T-cell (primary cell): ENCODE measurements around the gene NPB. TPM values are rescaled to one million over a fixed set of nuclear protein-coding genes. Genes with fewer than 3 reads are reported as not detected.

Experiments
- ATAC-seq, 4 experiments: fragments of 200-7000 bp in 3 of 4; fragments of 150-1000 bp in 1 of 4; cut with Tn5 transposase; replicated peaks in 1 of 4; 1 replicate in 3 of 4; 2 replicates in 1 of 4; pipeline ENCODE4 v1.10.0; 2021; ENCODE audit warnings: moderate library complexity in 3 of 4, mild to moderate bottlenecking in 2 of 4, moderate number of reproducible peaks in 1 of 4
- CTCF ChIA-PET, 2 donors: fragments of 300-600 bp; sonication (Branson Sonifier 250); formaldehyde crosslinking; loops; one replicate each; lab custom pipeline; 2022; ENCODE audit warnings: antibody characterized with exemption in 2 of 2; lab: Charles Lee
- POLR2A ChIA-PET, 2 donors: fragments of 300-600 bp; sonication (Branson Sonifier 250); formaldehyde crosslinking; loops; one replicate each; lab custom pipeline; 2022; ENCODE audit warnings: antibody characterized with exemption in 2 of 2; lab: Charles Lee
- DNase-seq, 35 experiments: peaks; one replicate each; pipeline versions ENCODE4 v3.0.0 to v3.0.0-alpha.2; 2013 to 2023
- H3K27ac ChIP-seq: one replicate; pipeline ENCODE4 v1.5.1; 2013; ENCODE audit warnings: low read length
- H3K27me3 ChIP-seq, 2 experiments: replicated peaks in 1 of 2; 1 replicate in 1 of 2; 2 replicates in 1 of 2; pipeline versions ENCODE4 v1.6.1 to v1.7.0; 2013; ENCODE audit warnings: low read length in 1 of 2, mixed read lengths in 1 of 2; ENCODE audit not compliant: control insufficient read depth in 2 of 2, insufficient read depth in 2 of 2; ENCODE audit errors: extremely low read depth in 1 of 2
- H3K36me3 ChIP-seq, 2 donors: 1 replicate in 1 of 2; 2 replicates in 1 of 2; pipeline versions ENCODE4 v1.6.1 to v1.7.0; 2013; ENCODE audit warnings: low read length in 1 of 2; ENCODE audit not compliant: control insufficient read depth in 2 of 2, insufficient read depth in 1 of 2; ENCODE audit errors: extremely low read depth in 1 of 2
- H3K4me1 ChIP-seq, 2 experiments: 1 replicate in 1 of 2; 2 replicates in 1 of 2; pipeline versions ENCODE4 v1.6.1 to v1.7.0; 2013; ENCODE audit warnings: low read length in 2 of 2, mixed read lengths in 1 of 2; ENCODE audit not compliant: insufficient read depth in 2 of 2, control insufficient read depth in 1 of 2; ENCODE audit errors: extremely low read depth in 1 of 2
- H3K4me3 ChIP-seq, 2 donors: 1 replicate in 1 of 2; 2 replicates in 1 of 2; pipeline versions ENCODE4 v1.5.1 to v1.7.0; 2013; ENCODE audit warnings: mild to moderate bottlenecking in 2 of 2, low read length in 1 of 2, moderate library complexity in 1 of 2; ENCODE audit not compliant: control insufficient read depth in 1 of 2; ENCODE audit errors: extremely low read depth in 1 of 2
- H3K9me3 ChIP-seq: 2 replicates; pipeline ENCODE4 v1.7.0; 2013
- H3K27ac Mint-ChIP-seq, 2 donors: one replicate each; pipeline ENCODE4 v1.8.0; 2020 to 2021; ENCODE audit warnings: mild to moderate bottlenecking in 2 of 2, mixed read lengths in 2 of 2
- H3K27me3 Mint-ChIP-seq, 2 donors: one replicate each; pipeline ENCODE4 v1.8.0; 2021 to 2022; ENCODE audit warnings: mixed read lengths in 2 of 2
- H3K36me3 Mint-ChIP-seq: one replicate; pipeline ENCODE4 v1.8.0; 2021; ENCODE audit warnings: mixed read lengths
- H3K4me1 Mint-ChIP-seq, 3 donors: one replicate each; pipeline ENCODE4 v1.8.0; 2020 to 2022; ENCODE audit warnings: mixed read lengths in 3 of 3, mild to moderate bottlenecking in 1 of 3
- H3K4me3 Mint-ChIP-seq, 3 donors: one replicate each; pipeline ENCODE4 v1.8.0; 2020 to 2022; ENCODE audit warnings: mild to moderate bottlenecking in 3 of 3, mixed read lengths in 3 of 3, moderate library complexity in 3 of 3
- H3K9me3 Mint-ChIP-seq, 3 donors: one replicate each; pipeline ENCODE4 v1.8.0; 2020 to 2022; ENCODE audit warnings: mixed read lengths in 3 of 3
- WGBS: methylation state at CpG from one replicate; pipeline ENCODE4 v1.1.5; 2013; ENCODE audit warnings: missing lambda C conversion rate; ENCODE audit not compliant: insufficient coverage; 5-methylcytosine and 5-hydroxymethylcytosine counted together
- total RNA-seq, 35 experiments: library from RNA in 6 of 35; stranded (reverse) in 6 of 35; fragments of 120-200 nt in 1 of 35; gene quantifications; one replicate each; pipeline versions ENCODE4 v1.2.1 to v1.2.4 and lab custom pipeline; 2013 to 2026

Gene NPB
- total RNA-seq, 5 donors from 2014 or later (not counting 1 experiment from before 2014, with no cell fraction given): 0.16 to 0.51 (median 0.41) TPM

GRCh38 chr17:81889602-81890001, 12.4 kb upstream of the NPB start:
- H3K27me3 Mint-ChIP-seq: no peaks in the 10 kb centered on the region
- Histone ChIP-seq H3K27ac (peak overlapping the region; percentile 15), H3K27me3 (no peaks in the 10 kb centered on the region), H3K9me3 (no peaks in the 10 kb centered on the region), H3K4me3 (no peak overlapping the region), H3K36me3 (peaks cover 7 to 57% of the 10 kb centered on the region in 2 donors), H3K4me1 (peaks cover 10 to 36% of the 10 kb centered on the region in 2 experiments)
- CTCF ChIA-PET: no interaction called here
- peak overlapping the region; percentile 80 to 91 (median 85) for H3K4me3 Mint-ChIP-seq
- no peak for ATAC-seq
- H3K9me3 Mint-ChIP-seq: no peaks in the 10 kb centered on the region
- peaks cover 30% of the 10 kb centered on the region for H3K36me3 Mint-ChIP-seq
- H3K4me1 Mint-ChIP-seq: peaks cover 17 to 35% (median 24%) of the 10 kb centered on the region in 3 donors
- POLR2A ChIA-PET: no interaction called here
- peak overlapping the region in 1 of 2 donors; percentile 58 for H3K27ac Mint-ChIP-seq
- no peak for DNase-seq
- 86% methylated on average over 8 of the region's 9 CpGs for WGBS

DNA sequence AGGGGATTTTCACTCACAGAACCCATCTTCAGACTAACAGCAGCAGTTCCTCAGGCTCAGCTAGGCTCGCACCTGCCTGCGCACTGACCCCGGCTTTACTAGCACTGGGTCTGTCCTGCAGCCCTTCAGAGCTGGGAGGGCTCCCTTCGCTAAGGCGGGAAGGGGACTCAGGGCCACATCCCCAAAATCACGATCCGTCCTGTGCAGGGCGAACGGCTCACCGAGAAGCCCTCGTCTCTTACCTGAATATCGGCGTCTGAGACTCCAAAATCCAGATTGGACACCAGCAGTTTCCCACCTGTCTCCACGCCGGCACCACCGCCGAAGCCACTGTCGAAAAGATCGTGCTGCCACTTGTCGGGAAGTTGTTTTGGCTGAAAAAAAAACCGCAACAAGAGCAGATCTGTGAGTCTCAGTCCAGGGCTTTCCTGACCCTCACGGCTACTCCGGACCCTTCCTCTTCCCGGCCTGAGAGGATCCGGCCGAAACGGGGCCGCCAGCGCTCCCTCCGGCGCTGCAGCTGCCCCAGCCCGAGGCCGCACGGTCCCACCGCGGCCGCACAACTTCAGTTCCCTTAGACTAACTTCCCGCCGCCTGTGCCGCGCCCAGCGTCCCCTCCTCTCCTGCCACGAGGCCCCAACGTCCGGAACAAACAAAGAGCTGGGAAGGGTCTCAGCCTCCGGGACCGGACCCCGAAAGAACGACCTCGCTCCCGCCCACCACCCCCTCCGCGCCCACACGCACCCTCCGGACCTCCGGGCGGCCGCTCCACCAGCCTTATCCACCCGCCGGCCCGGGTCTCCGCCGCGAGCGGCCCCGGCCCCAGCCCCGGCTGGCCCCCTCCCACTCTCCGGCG, 11.4 kb upstream of the NPB start:
- H3K36me3 Mint-ChIP-seq: peaks cover 29% of the 10 kb centered on the region
- ATAC-seq (peak in 1 of 4 experiments; percentile 0), DNase-seq (peak in 2 of 35 experiments; percentile 23 to 42)
- Histone ChIP-seq H3K4me1 (peaks cover 10 to 36% of the 10 kb centered on the region in 2 experiments), H3K27ac (peak overlapping the region; percentile 11), H3K9me3 (no peaks in the 10 kb centered on the region), H3K36me3 (peaks cover 2 to 55% of the 10 kb centered on the region in 2 donors), H3K4me3 (peak overlapping the region; percentile 56 to 73), H3K27me3 (no peaks in the 10 kb centered on the region)
- peak overlapping the region; percentile 80 to 91 (median 85) for H3K4me3 Mint-ChIP-seq
- peak overlapping the region; percentile 82 to 85 for H3K27ac Mint-ChIP-seq
- no peaks in the 10 kb centered on the region for H3K9me3 Mint-ChIP-seq
- no peaks in the 10 kb centered on the region for H3K27me3 Mint-ChIP-seq
- ChIA-PET POLR2A (no interaction called here), CTCF (no interaction called here)
- peaks cover 14 to 32% (median 22%) of the 10 kb centered on the region in 3 donors for H3K4me1 Mint-ChIP-seq
- WGBS: 12% methylated on average over 63 of the region's 69 CpGs

- H3K4me3 Mint-ChIP-seq: peak overlapping the region; percentile 90 to 96 (median 91)
- no peaks in the 10 kb centered on the region for H3K9me3 Mint-ChIP-seq
- Histone ChIP-seq H3K27ac (no peak overlapping the region), H3K4me3 (peak overlapping the region in 1 of 2 donors; percentile 54), H3K9me3 (no peaks in the 10 kb centered on the region), H3K27me3 (no peaks in the 10 kb centered on the region), H3K4me1 (peaks cover 10 to 36% of the 10 kb centered on the region in 2 experiments), H3K36me3 (peaks cover 2 to 51% of the 10 kb centered on the region in 2 donors)
- H3K36me3 Mint-ChIP-seq: peaks cover 28% of the 10 kb centered on the region
- H3K27ac Mint-ChIP-seq: peak overlapping the region; percentile 95 to 96
- CTCF ChIA-PET: no interaction called here
- POLR2A ChIA-PET: no interaction called here
- WGBS: 0% methylated on average over 40 of the region's 40 CpGs
- H3K27me3 Mint-ChIP-seq: no peaks in the 10 kb centered on the region
- DNase-seq: no peak
- ATAC-seq: peak in 1 of 4 experiments; percentile 13
- peaks cover 12 to 32% (median 21%) of the 10 kb centered on the region in 3 donors for H3K4me1 Mint-ChIP-seq
Observed at GRCh38 chr17:81891303-81891552, 10.8 kb upstream of the NPB start.

GRCh38 chr17:81895400-81895799, 6.6 kb upstream of the NPB start:
- Histone ChIP-seq H3K4me1 (peaks cover 3 to 15% of the 10 kb centered on the region in 2 experiments), H3K27me3 (no peaks in the 10 kb centered on the region), H3K4me3 (no peak overlapping the region), H3K9me3 (no peaks in the 10 kb centered on the region), H3K27ac (no peak overlapping the region), H3K36me3 (peaks cover 9 to 36% of the 10 kb centered on the region in 2 donors)
- ChIA-PET CTCF (no interaction called here), POLR2A (no interaction called here)
- H3K27ac Mint-ChIP-seq: no peak overlapping the region
- WGBS: 100% methylated on average over 6 of the region's 11 CpGs
- DNase-seq (no peak), ATAC-seq (no peak)
- peaks cover 22% of the 10 kb centered on the region for H3K36me3 Mint-ChIP-seq
- H3K4me3 Mint-ChIP-seq: no peak overlapping the region
- peaks cover 0 to 2% of the 10 kb centered on the region in 2 donors for H3K27me3 Mint-ChIP-seq
- peaks cover 0 to 12% (median 6%) of the 10 kb centered on the region in 3 donors for H3K4me1 Mint-ChIP-seq
- no peaks in the 10 kb centered on the region for H3K9me3 Mint-ChIP-seq

GRCh38 chr17:81898029-81898866, 3.8 kb upstream of the NPB start:
- no peaks in the 10 kb centered on the region for H3K9me3 ChIP-seq
- H3K9me3 Mint-ChIP-seq: no peaks in the 10 kb centered on the region
- H3K4me3 ChIP-seq: no peak overlapping the region
- no peak for ATAC-seq
- H3K27ac ChIP-seq: no peak overlapping the region
- ChIA-PET POLR2A (no interaction called here), CTCF (interaction anchor here in 1 of 2 donors (1.1 kb wide), 1 partner anchor 125 kb away, joined by 4 read pairs; the partner anchor contains the start of genes CENPX and LRRC45)
- peaks cover 26% of the 10 kb centered on the region for H3K36me3 Mint-ChIP-seq
- peaks cover 0 to 20% of the 10 kb centered on the region in 2 experiments for H3K27me3 ChIP-seq
- peaks cover 0 to 18% of the 10 kb centered on the region in 2 experiments for H3K4me1 ChIP-seq
- peaks cover 9 to 35% of the 10 kb centered on the region in 2 donors for H3K36me3 ChIP-seq
- WGBS: 94% methylated on average over 19 of the region's 19 CpGs
- H3K27ac Mint-ChIP-seq: no peak overlapping the region
- H3K27me3 Mint-ChIP-seq: peaks cover 8 to 14% of the 10 kb centered on the region in 2 donors
- no peak overlapping the region for H3K4me3 Mint-ChIP-seq
- no peak for DNase-seq
- H3K4me1 Mint-ChIP-seq: peaks cover 6 to 8% (median 8%) of the 10 kb centered on the region in 3 donors

- Histone ChIP-seq H3K9me3 (no peaks in the 10 kb centered on the region), H3K36me3 (peaks cover 9 to 35% of the 10 kb centered on the region in 2 donors), H3K4me1 (peaks cover 0 to 18% of the 10 kb centered on the region in 2 experiments), H3K27ac (no peak overlapping the region), H3K4me3 (no peak overlapping the region), H3K27me3 (peaks cover 0 to 23% of the 10 kb centered on the region in 2 experiments)
- H3K9me3 Mint-ChIP-seq: no peaks in the 10 kb centered on the region
- DNase-seq (no peak), ATAC-seq (no peak)
- no peak overlapping the region for H3K27ac Mint-ChIP-seq
- H3K27me3 Mint-ChIP-seq: peaks cover 8 to 14% of the 10 kb centered on the region in 2 donors
- H3K4me1 Mint-ChIP-seq: peaks cover 6 to 8% (median 6%) of the 10 kb centered on the region in 3 donors
- 95% methylated on average over 9 of the region's 9 CpGs for WGBS
- CTCF ChIA-PET: no interaction called here
- POLR2A ChIA-PET: no interaction called here
- peaks cover 26% of the 10 kb centered on the region for H3K36me3 Mint-ChIP-seq
- no peak overlapping the region for H3K4me3 Mint-ChIP-seq
Observed at GRCh38 chr17:81898885-81899284, 3.2 kb upstream of the NPB start.
